HG02571 (cell line): ENCODE results near the gene LRWD1.
"Not testable (repeated sequence)": the region's sequence is repeated elsewhere in the genome, so short reads cannot be mapped to it uniquely, and the experiment has no call there.

ENCODE experiments used
- ATAC-seq: cut with Tn5 transposase; IDR thresholded peaks from one replicate; pipeline ENCODE4 v1.9.1; 2021; ENCODE audit warnings: mild to moderate bottlenecking, moderate library complexity; ENCODE audit not compliant: unreplicated experiment

Gene LRWD1

DNA sequence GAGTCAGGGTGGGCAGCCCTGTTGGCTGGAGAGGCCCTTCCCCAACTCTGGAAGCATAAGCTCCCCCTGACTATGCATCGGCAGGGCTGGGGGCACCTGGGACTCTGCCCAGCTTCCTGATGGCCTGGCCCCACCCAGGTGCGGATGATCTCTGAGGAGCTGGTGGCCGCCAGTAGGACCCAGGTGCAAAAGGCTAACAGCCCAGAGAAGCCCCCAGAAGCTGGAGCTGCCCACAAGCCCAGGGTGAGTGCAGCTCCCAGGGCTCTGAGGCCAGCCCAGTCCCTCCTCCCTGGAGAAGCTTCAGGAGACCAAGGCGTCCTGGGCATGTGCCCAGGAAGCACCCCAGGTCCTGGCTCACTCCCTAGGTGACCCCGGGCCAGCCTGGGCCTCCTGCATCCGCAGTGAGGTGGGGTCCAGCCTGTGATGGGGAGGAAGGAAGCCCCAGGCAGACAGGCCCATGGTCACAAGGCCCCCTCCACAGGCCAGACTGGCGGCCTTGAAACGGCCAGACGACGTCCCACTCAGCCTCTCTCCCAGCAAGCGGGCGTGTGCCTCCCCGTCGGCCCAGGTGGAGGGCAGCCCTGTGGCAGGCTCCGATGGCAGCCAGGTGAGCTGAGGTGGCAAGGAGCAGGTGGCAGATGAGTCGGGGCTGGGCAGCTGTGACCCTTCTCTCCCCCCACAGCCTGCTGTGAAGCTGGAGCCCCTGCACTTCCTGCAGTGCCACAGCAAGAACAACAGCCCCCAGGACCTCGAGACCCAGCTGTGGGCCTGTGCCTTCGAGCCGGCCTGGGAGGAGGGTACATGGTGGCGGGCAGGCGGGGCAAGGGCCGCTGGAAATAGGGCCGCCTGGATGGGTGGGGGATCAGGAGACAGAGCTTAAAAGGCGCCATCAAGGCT lies 3.0 kb downstream of the LRWD1 start:
- no peak for ATAC-seq

DNA sequence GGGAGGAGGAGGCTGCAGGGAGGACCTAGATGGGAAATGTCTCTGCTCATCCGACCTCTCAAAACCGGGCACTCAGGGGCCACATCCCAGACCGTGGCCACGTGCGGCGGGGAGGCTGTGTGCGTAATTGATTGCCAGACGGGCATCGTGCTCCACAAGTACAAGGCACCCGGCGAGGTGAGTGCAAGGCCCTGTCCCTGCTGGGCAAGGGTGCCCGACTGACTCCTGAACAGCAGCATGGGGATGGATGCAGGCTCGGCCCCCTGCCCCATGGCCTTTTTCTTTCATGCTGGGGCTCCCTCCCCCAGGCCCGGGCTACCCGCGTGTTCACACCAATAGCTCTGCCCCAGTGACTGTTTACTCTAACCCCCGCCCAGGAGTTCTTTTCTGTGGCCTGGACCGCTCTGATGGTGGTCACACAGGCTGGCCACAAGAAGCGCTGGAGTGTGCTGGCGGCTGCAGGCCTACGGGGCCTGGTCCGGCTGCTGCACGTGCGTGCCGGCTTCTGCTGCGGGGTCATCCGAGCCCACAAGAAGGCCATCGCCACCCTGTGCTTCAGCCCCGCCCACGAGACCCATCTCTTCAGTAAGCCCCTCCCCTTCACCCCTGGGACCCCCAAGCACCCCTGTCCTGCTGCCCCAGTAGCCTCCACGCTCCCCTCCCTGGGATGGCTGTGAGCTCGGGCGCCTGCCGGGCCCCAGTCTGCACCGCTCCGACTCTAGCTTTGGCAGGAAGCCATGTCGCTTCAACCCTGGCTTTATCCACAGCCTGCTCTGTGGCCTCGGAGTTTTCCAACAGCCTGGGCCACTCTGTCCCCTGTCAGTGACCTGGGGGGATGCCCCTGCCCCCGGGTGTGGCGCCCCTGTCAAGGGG lies 3.9 kb downstream of the LRWD1 start:
- ATAC-seq, result no peak

DNA sequence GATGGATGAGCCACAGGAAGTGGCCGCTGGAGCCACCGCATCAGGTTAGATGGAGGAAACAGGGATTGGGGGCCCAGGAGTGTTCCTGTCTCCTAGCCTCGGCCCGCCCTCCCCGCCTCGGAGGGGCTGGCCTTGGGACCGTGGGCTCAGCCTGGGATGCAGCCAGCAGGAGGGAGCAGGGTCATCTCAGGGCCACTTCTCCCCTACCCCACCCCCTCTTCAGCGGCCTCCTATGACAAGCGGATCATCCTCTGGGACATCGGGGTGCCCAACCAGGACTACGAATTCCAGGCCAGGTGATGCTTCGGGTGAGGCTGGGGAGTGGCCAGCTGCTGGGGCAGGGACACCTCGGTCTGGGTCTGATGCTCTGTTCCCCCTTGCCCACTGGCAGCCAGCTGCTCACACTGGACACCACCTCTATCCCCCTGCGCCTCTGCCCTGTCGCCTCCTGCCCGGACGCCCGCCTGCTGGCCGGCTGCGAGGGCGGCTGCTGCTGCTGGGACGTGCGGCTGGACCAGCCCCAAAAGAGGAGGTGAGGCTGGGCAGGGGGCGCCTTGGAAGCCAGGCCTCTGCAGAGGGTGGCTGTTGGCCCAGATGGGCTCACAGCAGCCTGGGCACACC lies 4.7 kb downstream of the LRWD1 start:
- no peak for ATAC-seq

DNA sequence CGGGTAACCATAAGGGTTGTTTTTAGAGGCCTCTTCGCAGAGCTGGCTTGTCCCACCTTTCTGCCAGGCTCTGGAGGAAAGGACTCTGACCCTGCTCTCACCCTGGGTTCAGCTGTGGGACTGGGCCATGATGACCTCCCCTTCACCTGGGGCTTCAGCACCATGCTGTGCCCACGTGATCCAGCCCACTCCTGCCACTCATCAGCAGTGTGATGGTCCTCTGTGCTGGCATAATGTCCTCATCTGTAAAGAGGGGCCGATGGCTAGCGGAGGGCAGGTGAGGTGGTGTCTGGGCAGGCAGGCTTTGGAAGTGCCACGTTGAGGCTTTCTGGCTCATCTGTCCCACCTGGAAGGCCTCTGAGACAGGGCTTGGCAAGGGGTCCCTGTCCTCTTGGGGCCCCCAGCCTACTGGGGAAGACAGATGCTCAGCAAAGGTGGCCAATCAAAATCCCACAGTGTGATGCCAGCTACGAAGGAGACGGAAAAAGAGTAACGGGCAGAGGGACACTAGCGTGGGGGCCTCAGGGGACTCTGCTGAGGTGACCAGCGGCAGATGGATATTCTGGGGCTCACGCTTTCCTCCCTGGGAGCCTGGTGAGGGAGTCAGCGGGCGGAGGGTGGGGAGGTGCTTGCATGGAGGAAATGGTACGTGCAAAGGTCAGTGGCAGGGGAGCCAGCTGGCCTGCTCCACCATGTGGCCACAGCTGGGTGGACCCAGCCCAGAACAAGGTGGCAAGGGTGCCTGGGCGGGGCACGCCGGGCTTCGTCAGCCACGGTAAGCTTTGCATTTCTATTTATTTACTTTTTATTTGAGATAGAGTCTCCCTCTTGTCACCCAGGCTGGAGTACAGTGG lies 5.4 kb downstream of the LRWD1 start:
- ATAC-seq, result no peak

DNA sequence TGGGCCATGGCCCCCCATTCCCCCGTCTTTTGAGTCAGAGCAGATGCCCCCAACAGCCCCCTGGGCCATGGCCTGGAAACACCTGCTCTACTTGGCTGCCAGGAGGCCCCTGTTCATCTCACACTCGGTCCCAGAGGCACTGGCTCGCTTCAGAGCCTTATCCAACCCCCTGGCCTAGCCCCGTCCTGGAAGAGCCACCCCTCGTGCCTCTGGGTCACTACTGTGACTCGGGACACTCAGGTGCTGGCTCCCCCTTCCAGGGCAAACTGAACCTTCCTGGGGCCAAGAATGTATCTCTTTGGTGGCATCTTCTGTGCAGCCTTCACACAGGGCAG lies 7.0 kb downstream of the LRWD1 start:
- no peak for ATAC-seq

DNA sequence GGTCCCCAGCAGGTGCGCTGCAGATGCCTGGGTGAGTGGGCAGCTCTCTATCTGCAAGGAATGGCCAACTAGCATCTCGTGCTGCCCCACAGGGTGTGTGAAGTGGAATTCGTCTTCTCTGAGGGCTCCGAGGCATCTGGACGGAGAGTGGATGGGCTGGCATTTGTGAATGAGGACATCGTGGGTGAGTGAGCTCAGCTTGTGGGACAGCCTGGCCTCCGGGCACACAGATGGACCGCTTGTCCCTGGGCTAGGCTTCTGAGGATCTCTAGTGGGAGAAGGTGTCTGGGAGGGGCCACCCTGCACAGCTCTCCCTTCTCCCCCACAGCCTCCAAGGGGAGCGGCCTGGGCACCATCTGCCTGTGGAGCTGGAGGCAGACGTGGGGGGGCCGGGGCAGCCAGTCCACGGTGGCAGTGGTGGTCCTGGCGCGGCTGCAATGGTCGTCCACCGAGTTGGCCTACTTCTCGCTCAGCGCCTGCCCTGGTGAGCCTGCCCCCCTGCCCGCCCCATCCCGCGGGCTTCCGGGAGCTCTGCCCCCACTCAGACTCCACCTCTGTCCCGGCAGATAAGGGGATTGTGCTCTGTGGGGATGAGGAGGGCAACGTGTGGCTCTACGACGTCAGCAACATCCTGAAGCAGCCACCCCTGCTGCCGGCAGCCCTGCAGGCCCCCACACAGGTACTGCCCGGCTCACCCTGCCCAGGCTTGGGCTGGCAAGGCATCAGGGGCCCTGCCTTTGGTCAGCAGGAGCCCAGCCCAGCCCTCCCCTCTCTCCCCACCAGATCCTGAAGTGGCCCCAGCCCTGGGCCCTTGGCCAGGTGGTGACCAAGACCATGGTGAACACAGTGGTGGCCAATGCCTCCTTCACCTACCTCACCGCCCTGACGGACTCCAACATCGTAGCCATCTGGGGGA lies 7.6 kb downstream of the LRWD1 start:
- no peak for ATAC-seq

DNA sequence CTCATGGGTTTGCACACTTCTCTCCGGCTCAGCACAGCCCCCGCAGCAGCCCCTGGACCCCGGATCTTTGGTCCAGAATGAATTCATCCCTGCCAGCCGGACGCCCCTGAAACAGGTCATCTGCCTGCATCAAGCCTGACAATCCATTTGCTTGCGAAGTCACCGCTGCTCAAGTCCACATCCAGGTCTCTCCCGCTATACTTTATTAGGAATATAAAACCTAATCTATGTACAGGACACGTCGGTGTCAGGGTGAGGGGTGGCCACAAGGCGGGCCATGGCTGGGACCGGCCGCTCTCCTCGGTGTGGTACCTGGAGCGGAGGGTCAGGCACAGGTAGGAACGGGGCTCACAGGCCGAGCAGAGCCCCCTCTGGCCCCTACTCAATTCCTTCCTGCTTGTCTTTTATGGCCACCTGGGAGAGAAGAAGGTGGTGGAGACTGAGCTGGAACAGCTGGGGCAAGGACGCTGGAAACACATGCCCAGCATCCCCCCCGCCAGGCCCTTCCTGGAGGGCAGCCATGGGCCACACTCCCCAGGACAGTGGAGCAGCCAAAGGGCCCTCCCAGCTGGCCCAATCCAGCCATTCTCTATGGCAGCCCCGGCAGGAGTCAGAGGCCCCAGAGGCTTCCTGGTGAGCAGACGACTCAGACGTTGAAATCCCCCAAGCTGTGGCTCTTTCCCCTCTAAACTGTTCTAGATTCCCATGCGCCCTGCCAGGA lies 8.6 kb downstream of the LRWD1 start:
- ATAC-seq, result no peak

DNA sequence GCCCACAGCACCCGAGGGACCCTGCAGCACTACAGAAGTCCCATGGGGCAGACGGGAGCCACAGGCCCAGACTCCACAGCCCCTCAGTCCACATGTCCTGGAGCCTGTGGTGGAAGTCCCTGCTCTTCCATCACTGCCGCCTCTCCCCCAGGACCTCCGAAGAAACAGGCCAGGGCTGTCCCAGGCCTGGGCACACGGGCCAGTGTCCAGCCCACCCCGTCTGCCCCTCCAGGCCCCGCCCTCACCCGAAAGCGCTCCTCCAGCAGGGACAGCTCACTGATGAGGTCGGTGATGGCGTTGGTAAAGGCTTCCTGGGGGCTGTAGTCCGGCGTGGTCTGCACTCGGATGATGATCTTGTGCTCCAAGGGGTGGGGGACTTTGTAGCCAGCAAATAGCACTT lies 9.3 kb downstream of the LRWD1 start:
- ATAC-seq, result not testable (repeated sequence)

DNA sequence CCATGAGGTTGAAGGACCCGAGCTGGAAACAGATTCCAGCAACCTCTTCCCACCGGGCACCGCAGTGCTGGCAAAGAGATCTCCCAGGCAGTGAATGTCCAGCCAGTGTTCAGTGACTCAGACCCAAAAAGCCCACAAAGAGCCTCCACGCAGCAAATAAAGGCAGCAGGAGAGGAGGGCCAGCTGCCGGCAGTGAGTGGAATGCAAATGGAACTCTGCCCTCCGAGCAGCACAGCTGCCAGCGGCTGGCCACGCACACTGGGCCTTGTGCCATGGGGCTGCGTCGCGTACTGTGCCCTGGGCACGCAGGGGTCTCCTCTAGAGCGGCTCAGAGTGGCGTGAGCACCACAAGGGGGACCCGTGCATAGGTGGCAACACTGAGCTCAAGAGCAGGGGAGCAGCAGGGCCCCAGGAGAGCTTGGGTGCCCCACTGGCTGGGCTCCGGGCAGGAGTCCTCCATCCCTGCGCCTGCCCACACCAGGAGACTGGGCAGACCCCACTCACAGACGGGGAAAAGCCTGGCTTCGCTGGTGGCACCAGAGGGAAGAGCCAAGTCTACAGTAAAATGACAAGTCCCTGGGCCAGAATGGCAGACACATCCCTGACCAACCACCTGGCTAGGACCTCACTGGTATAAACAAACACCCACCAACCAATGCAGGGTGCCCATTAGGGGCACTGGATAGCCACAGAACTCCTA lies 10.1 kb downstream of the LRWD1 start:
- not testable (repeated sequence) for ATAC-seq

DNA sequence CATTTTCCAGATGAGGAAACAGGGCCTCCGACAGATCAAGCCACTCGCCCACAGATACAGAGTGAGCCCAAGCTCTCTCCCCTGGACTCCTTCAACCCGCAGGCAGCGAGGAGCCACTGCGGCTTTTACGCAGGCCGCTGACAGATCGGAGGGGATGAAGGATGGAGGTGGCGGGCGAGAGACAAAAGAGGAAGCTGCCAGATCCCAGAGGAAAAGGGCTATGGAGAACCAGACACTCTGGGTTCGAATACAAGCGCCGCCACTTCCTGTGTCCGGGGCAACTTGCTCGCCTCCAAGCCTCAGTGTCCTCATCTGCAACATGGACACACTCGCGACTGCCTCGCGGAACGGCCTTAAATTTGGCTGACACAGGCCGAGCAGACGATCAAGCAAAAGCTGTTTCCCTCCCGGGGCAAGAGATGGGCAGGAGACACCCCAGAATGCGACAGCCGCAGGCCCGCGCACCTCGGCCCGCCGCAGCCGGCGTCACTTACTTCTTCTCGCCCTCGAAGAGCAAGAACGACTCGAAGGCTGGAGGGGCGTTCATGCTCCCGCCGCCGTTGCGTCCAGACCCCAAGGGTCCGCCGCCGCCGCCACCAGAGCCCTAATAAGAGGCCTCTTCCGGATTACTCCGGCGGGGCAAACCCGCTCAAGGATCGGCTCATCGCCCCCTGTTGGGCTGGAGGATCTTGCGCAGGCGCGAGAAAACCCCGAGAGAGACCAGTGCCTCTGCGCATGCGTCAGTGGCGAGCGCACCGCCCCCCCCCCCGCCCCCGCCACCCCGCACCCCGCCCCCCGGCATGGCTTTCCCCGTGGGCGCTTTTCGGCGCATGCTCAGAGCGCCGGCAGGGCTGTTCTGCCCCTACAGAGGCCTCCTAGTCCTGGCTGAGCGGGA lies 13.8 kb downstream of the LRWD1 start, which contains the start of gene POLR2J:
Gene POLR2J (minus strand): TSS at position 609 of the 895 bp plus-strand sequence. CDS start 62 bp downstream, at position 547.
- peak; percentile 89 for ATAC-seq

DNA sequence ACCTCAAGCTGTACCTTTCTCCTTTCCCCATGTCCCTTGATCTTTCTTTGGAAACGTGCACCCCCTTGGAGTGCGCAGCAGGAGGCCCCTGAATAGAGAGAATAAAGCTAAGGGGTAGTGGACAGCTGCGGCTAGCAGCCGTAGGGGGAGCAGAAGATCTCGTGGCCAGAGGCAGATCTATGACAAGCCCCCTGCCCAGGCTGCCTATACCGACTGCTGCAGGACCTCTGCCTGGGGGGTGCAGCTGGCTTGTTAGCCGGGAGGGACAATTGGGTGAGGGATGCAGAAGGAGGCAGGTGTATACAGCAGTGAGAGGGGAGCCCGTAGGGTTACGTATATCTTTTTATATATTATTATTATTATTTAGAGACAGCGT lies 14.4 kb downstream of the LRWD1 start:
- ATAC-seq, result peak; percentile 18

DNA sequence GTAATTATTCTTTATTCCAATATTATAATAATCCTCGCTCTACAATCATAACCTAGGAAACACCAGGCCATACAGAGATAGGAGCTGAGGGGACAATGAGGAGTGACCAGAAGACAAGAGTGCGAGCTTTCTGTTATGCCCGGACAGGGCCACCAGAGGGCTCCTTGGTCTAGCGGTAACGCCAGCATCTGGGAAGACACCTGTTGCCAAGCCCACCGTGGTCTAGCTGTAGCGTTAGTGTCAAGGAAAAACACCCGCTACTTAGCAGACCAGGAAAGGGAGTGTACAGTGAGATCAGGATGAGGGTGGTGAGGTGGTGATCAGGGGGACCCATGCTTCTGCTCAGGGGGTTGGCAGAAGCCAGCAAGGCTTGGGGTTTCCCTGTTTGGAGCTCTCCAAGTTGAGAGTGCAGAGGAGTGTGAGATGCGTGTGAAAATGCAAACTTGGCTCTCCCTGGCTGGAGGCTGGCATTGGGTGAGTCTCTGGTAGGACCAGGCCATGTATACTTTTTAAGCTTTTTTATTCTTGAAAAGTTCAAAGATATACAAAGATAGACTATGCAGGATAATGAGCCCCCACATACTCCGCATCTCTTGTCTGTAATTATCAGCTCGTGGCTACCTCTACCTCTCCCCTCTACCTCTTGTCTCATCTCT lies 15.3 kb downstream of the LRWD1 start:
- ATAC-seq, result not testable (repeated sequence)

DNA sequence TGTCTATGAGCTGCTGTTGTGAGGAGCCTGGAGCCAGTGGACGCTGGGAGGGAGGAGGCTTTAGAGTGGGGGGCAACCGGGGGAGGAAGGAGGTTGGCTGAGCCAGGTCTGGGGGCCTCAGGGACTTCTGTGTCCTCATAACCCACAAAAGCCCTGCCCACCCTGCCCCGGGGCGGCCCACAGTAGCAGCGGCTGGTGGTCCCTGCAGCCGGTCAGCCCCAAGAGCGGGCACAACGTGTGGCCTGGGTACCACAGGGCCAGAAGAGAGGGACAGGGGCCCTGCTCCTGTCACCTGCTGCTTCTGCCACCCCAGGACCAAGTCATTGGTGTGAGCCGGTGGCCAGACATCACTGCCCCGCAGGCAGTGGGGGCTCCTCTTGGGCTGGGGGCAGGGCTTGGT lies 17.2 kb downstream of the LRWD1 start:
- ATAC-seq, result not testable (repeated sequence)

DNA sequence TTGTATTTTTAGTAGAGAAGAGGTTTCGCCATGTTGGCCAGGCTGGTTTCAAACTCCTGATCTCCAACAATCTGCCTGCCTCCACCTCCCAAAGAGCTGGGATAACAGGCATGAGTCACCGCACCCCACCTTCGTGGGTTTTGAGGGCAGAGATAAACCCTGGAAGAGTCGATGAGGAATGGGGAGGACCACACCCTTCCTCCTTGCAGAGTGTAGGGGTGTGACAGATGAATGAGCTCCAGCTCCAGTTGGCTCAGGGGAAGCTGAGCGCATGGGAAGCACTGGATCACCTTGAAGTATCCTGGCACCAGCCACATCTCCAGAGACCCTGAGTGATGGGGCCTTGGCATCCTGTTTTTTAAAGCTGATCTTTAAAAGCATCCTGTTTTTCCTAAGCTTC lies 19.5 kb downstream of the LRWD1 start:
- ATAC-seq, result not testable (repeated sequence)

DNA sequence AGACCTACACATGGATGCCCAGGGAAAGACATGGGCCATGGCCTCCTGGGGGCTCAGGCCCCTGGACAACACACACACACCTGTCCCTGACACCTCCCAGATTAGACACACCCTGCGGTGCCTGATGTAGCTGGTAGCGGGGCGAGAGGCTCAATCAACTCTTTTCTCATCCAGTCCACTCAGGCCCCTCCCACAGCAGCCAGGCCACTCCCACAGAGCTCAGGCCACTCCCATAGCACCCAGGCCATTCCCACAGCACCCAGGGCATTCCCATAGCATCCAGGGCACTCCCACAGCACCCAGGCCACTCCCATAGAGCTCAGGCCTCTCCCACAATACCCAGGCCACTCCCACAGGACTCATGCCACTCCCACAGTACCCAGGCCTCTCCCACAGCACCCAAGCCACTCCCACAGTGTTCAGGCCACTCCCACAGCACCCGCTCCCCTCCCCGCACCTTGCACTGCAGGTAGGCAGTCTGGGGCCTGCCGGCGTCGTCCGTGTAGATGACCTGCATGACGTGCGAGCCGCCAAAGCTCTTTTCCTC lies 25.8 kb downstream of the LRWD1 start:
- peak; percentile 36 for ATAC-seq

DNA sequence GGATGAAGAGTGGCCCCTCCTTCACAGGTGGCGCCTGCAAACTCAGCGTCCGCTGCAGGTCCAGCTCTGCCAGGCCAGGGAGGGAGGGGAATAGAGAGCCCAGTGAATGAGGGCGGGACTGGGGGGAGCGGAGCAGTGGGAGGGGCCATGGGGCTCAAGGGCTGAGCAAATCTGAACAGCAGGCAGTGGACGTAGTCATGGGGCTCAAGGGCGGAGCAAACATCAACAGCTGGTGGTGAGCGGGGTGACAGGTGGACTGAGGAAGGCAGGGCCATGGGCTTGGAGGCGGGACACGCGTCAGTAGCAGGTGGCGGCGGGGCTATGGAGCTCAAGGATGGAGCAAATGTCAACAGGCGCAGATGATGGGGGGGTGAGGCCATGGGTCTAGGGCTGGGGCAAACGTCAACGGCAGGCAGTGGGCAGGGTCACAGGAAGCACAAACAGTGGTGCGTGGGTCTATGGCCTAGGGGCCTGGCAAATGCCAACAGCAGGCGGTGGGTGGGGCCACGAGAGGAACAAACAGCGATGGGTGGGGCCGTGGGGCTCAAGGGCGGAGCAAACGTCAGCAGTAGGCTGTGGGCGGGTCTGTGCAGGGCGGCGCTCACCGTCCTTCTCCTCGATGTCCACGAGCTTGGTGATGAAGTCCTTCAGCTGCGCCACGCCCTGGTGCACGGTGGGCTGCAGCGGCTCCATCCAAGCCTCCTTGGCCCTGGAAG lies 28.6 kb downstream of the LRWD1 start:
- peak; percentile 47 for ATAC-seq
